Epidermal melanocyte (primary cell): ENCODE measurements around the gene JUNB.

ENCODE experiments used
- DNase-seq: peaks from one replicate; pipeline ENCODE4 v3.0.0; 2011; ENCODE audit warnings: low spot score; ENCODE audit not compliant: insufficient read length

The JUNB gene

GRCh38 chr19:12774588-12775555 lies 16.4 kb upstream of the JUNB start, which contains the start of gene HOOK2:
TSS of gene HOOK2 (minus strand) at chr19:12775552. CDS start at chr19:12775449, 103 bp downstream.
- DNase-seq: no peak

GRCh38 chr19:12777217-12778016 lies 13.9 kb upstream of the JUNB start:
- DNase-seq: peak; percentile 84

GRCh38 chr19:12778017-12778904 lies 13.0 kb upstream of the JUNB start:
- DNase-seq: no peak

GRCh38 chr19:12778905-12779161 lies 12.5 kb upstream of the JUNB start:
- no peak for DNase-seq

- no peak for DNase-seq
These were observed 11.9 kb upstream of the JUNB start for GRCh38 chr19:12779162-12779993.

GRCh38 chr19:12782174-12782423 lies 9.2 kb upstream of the JUNB start:
- DNase-seq: no peak

- DNase-seq: peak; percentile 83
These were observed 8.6 kb upstream of the JUNB start for GRCh38 chr19:12782424-12783290.

GRCh38 chr19:12783291-12783848 lies 7.9 kb upstream of the JUNB start:
- no peak for DNase-seq

GRCh38 chr19:12783849-12784393 lies 7.4 kb upstream of the JUNB start:
- DNase-seq: no peak

- DNase-seq: no peak
These were observed 6.9 kb upstream of the JUNB start for GRCh38 chr19:12784394-12784870.

- no peak for DNase-seq
These were observed 6.3 kb upstream of the JUNB start for GRCh38 chr19:12784871-12785430.

- no peak for DNase-seq
These were observed 5.8 kb upstream of the JUNB start for GRCh38 chr19:12785431-12786031.

- DNase-seq: no peak
These were observed 5.0 kb upstream of the JUNB start for GRCh38 chr19:12786141-12786870.

- no peak for DNase-seq
These were observed 4.3 kb upstream of the JUNB start for GRCh38 chr19:12786952-12787351.

GRCh38 chr19:12787458-12787857 lies 3.8 kb upstream of the JUNB start:
- no peak for DNase-seq

- no peak for DNase-seq
These were observed 3.1 kb upstream of the JUNB start for GRCh38 chr19:12788042-12788681.

GRCh38 chr19:12788682-12789097 lies 2.6 kb upstream of the JUNB start:
- DNase-seq: no peak
